Prostate gland (tissue), 2 donors: ENCODE data around the gene EXOC3.

Source experiments
- POLR2AphosphoS5 ChIP-seq: sonication (generic); formaldehyde crosslinking; IDR thresholded peaks from one replicate; pipeline ENCODE4 v1.6.1; 2017; ENCODE audit warnings: antibody characterized with exemption
- TF ChIP-seq, protein P1 (sequence below), 4 experiments: fragments of 200-600 bp in 2 of 4; fragments of 450-650 bp in 2 of 4; sonication (generic) in 2 of 4; IDR thresholded peaks; 1 replicate in 3 of 4; 2 replicates in 1 of 4; pipeline ENCODE4 v1.5.1; 2016 to 2019; ENCODE audit warnings: antibody characterized with exemption in 4 of 4, mild to moderate bottlenecking in 2 of 4, moderate library complexity in 2 of 4

DNA sequence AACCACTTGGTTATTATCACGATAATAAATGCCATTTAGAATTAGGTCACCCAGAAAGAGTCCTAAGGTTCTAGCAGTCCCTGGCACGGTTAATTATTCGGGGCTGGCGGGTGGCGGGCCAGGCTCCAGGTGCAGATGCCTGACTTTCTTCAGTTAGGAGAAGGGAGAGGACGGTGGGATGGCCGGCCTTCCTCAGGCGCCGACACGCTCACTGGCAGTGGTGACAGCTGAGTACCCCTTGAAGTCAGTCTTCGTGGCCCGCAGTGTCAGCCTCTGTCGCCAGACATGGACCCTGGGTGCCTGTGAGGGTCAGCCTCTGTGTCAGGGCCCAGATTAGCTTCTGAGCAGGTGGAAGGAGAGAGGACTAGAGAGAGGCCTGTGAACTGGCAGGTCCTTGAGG lies 21.1 kb upstream of the EXOC3 start:
- TF ChIP-seq, protein P1, sequence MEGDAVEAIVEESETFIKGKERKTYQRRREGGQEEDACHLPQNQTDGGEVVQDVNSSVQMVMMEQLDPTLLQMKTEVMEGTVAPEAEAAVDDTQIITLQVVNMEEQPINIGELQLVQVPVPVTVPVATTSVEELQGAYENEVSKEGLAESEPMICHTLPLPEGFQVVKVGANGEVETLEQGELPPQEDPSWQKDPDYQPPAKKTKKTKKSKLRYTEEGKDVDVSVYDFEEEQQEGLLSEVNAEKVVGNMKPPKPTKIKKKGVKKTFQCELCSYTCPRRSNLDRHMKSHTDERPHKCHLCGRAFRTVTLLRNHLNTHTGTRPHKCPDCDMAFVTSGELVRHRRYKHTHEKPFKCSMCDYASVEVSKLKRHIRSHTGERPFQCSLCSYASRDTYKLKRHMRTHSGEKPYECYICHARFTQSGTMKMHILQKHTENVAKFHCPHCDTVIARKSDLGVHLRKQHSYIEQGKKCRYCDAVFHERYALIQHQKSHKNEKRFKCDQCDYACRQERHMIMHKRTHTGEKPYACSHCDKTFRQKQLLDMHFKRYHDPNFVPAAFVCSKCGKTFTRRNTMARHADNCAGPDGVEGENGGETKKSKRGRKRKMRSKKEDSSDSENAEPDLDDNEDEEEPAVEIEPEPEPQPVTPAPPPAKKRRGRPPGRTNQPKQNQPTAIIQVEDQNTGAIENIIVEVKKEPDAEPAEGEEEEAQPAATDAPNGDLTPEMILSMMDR (IDR thresholded peaks at IDR 0.05): no peak
- TF ChIP-seq POLR2AphosphoS5: no peak
